ENCODE results near the gene FATE1.
"Not testable (repeated sequence)": the region's sequence is repeated elsewhere in the genome, so short reads cannot be mapped to it uniquely, and the experiment has no call there.

FATE1 gene, protein sequence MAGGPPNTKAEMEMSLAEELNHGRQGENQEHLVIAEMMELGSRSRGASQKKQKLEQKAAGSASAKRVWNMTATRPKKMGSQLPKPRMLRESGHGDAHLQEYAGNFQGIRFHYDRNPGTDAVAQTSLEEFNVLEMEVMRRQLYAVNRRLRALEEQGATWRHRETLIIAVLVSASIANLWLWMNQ

GRCh38 chrX:151715752-151716151 is at the start of gene FATE1:
FATE1 (plus strand) TSS chrX:151716035; CDS start chrX:151716120, 85 bp downstream.
- no peak for DNase-seq (ENCODE audit: low read depth)

DNA sequence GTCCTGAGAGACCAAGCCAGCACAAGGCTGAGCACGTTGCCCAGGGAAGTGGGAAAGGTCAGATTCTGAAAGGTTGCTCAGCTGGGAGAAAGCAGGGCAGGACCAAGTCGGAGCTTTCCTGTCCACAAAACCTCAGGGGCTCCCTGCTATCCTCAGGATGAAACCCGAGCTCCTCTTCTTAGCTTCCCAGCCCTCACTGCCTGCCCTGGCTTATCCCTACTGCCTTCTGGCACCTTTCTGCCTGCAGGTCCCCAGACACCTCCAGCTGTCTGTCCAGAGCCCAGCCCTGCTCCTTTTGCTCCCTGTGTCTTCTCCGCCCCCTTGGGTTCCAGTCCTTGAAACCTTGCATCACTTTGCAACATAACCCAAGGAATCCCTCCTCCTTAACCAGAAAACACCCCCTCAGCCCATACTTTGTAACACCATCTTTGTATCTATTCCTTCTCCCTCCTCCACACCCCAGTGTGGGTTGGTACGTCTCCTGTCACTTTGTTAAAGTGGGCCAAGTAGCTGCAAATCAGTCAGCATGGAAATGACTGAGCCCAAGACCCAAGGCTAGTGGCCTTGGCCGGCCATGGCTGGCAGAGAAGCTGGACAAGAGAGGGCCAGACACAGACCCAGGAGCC is 40.6 kb upstream of the FATE1 start:
- DNase-seq (ENCODE audit: low read depth) = no peak

DNA sequence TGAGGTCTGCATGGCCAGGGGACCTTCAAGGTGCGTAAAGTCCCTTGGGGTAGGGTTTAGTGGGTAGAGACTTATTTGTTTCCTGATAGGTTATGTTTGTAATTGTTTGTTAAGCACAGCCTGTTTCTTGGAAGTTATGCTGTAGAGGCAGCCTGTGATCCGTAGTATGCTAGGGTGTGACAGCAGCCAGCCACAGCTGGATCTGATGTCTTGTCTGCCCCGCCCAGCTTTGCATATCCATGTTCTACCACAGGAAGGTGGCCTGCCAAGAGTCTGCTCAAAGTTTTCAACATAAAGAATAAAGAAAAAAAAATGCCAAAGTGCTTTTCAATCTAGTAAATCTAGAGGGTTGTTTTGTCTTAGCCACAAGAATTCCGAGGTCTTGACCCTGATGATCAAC is 39.6 kb upstream of the FATE1 start:
- no peak for DNase-seq (ENCODE audit: low read depth)

DNA sequence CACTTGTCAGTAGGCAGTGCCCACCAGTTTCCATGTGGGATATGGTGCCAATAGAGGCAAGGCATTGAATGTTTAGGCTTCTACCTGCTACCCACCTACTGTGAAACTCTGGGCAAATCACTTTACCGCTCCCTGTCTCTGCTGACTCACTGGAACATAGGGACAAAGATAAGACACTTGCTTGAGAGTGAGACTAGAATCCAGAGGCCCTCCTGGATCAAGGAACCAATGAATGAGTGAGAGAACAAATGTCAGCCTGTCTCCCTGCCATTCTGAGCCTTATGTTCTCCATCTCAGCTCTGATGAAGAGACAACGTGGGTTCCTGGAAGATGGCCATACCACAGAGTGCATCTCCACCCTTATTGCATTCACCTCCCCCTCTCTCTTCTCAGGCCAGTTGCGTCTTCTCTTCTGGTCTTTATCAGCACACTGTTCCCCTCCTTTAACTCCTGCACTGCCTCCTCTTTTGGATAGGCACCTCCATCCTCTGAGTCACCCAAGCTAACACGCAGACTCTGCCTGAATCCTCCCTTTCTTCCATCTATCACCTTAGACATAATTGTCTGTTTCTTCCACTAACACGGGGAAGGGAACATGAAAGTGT is 35.9 kb upstream of the FATE1 start:
- no peak for DNase-seq (ENCODE audit: low read depth)

GRCh38 chrX:151680805-151681204 is 35.0 kb upstream of the FATE1 start:
- DNase-seq (ENCODE audit: low read depth) = peak; percentile 30

DNA sequence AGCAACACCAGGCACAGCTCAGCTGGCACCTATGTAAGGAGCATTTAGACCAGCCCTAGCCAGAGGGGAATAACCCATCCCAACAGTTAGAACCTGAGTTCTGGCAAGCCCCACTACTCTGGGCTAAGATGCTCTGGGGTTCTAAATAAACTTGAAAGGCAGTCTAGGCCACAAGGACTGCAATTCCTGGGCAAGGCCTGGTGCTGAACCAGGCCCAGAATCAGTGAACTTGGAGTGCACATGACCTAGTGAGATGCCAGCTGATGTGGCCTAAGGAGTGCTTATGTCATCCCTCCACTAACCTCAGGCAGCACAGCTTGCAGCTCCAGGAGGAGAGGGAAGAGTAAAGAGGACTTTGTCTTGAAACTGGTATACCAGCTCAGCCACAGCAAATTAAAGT is 28.2 kb upstream of the FATE1 start:
- no peak for DNase-seq (ENCODE audit: low read depth)

- DNase-seq (ENCODE audit: low read depth) = no peak
Observed at GRCh38 chrX:151688695-151689094, 27.1 kb upstream of the FATE1 start.

GRCh38 chrX:151692825-151693224 is 23.0 kb upstream of the FATE1 start:
- no peak for DNase-seq (ENCODE audit: low read depth)

DNA sequence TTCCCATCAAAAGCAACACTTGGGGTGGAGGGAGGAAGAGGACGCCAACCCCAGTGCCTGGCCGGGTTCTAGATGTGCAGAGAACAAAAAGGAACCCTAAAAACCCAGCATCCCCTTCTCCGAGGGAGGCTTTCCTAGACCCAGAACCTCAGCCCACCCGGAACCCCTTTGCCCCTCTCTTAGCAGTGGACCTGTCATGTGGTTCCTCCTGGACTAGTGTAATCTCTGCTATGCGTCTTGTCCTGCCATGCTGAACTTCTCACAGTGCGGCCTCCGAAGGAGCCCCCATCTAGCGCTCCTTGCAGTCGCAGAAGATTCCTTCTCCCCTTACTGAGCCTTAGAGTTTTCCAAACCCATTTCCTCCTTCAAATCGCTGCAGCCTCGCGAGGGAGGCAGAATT is 21.7 kb upstream of the FATE1 start:
- DNase-seq (ENCODE audit: low read depth) = no peak

- no peak for DNase-seq (ENCODE audit: low read depth)
Observed at GRCh38 chrX:151694661-151695582, 20.9 kb upstream of the FATE1 start, which contains the start of gene PRRG3. PRRG3 (plus strand) TSS chrX:151695458; CDS start chrX:151698815, 3,357 bp downstream.

DNA sequence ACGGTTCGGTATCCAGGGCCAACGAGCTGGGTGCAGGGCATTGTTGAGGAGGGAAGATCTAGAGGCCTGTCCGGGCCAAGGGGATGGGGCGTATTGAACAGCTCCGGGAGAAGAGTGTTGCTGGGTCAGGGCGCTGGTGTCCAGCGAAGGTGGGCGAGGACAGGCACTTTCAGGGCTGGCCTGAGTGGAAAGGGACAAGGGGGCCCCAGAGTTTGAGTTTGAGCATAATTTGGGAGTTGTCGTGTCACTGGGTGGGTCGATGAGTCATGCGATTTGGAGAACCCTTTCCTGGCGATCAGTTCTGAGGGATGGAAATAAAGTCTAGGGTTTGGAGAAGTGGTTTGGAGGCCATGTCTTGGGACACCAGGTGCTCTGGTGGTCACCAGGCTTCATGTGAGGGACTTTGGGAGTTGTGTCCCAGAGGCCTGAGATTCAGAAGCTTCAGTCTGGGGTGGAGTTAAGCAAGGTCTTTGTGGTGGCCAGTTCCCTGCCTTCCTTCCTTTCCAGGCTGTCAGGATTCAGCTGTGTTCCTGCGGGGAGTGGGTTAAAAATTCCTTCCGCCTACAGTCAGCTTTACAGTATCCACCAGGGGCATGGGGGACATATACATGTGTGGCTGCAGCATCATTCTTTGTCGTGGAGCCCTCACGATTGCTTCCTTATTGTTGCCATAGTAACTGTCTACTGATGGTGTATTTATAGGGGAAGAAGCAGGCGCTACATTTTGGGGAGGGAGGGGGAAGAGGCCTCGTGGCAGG is 20.1 kb upstream of the FATE1 start:
- no peak for DNase-seq (ENCODE audit: low read depth)

- not testable (repeated sequence) for DNase-seq (ENCODE audit: low read depth)
Observed at GRCh38 chrX:151697082-151697481, 18.8 kb upstream of the FATE1 start.

DNA sequence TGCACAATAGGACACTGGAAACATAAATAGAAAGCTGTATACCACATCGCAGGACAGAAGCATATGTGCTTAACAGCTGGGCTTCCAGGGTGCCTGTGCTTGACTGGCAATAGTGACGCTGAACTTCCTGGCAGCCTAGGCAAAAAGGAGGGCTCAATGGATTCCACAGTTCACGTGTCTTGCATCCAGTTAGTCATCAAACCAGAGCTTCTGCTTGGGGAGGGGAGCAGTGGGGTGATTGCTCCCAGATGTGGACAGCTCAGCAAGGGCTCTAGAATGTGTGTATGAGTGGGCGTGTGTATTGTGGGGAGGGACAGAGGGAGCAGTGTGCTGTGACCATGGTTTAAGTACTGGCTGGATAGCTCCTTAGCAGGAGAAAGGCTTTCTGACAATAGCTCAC is 18.3 kb upstream of the FATE1 start:
- no peak for DNase-seq (ENCODE audit: low read depth)

DNA sequence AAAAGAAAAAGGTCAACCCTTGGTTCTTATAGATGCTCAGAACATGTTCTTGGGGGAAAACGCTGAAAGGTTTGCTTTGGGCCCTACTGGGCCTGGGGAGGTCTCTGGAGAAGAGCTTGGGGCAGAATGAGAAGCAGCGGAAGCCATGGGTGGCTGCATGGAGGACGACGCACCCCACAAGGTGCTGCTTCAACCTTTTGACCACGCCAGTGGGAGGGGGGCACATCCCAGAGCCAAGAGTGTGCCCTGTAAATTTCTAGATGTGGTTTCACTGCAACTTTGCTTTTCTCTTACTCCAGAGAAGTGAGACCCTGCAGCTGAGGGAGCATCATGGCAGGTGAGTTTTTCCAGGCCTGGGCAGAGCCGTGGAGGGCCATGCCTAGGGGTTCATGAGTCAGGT is 17.4 kb upstream of the FATE1 start:
- no peak for DNase-seq (ENCODE audit: low read depth)

DNA sequence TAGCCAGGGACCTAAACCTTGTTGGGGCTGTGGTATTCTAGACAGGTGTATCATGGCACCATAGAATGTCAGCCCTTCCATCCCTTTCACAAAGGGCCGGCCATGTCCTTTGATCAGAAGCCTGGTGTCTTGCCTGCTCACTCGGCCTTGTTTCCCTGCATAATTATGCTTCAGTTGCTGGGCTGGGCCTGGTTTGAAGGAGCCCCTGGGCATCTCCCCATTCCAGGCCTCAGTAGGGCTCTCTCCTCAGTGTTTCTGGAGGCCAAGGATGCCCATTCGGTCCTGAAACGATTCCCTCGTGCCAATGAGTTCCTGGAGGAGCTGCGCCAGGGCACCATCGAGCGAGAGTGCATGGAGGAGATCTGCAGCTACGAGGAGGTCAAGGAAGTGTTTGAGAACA is 16.1 kb upstream of the FATE1 start:
- no peak for DNase-seq (ENCODE audit: low read depth)

DNA sequence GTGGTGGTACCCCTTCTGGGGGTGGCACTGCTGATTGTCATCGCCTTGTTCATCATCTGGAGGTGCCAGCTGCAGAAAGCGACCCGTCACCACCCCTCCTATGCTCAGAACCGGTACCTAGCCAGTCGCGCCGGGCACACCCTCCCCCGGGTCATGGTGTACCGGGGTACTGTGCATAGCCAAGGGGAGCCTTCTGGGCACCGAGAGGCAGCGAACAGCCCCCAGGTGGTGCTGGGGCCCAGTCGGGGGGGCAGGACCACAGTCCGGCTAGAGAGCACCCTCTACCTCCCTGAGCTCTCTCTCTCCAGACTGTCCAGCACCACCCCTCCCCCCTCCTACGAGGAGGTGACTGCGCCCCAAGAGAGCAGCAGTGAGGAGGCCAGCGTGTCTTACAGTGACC is 15.3 kb upstream of the FATE1 start:
- DNase-seq (ENCODE audit: low read depth) = no peak

DNA sequence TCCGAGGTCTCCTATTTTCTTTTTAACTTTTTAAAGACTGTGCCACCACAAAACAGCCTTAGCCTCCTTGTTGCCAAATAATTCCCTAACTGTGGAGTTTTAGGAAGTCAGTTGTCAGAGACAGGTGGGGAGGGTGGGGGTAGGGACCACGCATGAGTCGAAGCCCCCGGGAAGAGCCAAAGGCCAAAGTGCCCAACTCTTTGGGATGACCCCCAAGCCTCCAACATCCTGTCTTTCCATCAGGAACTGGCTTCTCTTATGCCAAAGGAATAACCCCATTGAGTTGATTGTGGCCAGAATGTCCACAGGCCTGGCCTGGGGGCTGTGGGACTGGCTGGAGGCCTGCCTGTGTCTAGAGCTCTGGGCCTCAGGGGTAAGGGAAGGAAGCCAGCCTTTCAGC is 14.8 kb upstream of the FATE1 start:
- no peak for DNase-seq (ENCODE audit: low read depth)

- DNase-seq (ENCODE audit: low read depth) = no peak
Observed at GRCh38 chrX:151701531-151701930, 14.3 kb upstream of the FATE1 start.

DNA sequence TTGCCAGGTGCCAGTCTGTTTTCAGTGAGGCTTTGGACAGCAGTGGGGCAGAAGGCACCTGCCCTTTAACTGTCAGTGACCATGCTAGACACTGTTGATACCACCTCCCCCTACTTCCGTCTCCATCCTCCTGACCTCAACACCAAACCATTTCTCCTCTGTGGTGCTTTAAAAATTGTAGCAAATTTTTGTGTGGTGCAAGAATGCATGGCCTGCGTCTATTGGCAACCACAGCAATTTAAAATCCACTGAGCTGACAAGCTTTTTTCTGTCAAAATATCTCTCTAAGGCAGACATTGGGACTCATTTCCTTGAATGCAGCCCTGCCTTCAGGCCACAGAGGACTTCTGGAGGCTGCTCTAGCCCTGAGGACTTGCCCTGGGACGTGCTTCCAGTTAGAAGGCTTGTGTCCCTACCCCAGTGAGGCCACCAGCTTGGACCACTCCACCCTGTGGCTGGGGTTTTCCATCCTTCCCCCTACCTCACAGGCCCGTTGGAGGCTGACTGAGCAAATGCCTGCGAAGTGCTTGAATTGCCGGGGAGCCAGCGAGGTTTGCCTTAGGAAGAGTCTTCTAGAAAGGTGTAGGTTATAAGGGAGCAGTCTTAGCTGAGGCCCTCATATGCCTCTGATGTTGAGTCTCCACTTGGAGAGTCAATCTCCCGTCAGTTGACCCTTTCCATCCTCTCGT is 13.7 kb upstream of the FATE1 start:
- no peak for DNase-seq (ENCODE audit: low read depth)

DNA sequence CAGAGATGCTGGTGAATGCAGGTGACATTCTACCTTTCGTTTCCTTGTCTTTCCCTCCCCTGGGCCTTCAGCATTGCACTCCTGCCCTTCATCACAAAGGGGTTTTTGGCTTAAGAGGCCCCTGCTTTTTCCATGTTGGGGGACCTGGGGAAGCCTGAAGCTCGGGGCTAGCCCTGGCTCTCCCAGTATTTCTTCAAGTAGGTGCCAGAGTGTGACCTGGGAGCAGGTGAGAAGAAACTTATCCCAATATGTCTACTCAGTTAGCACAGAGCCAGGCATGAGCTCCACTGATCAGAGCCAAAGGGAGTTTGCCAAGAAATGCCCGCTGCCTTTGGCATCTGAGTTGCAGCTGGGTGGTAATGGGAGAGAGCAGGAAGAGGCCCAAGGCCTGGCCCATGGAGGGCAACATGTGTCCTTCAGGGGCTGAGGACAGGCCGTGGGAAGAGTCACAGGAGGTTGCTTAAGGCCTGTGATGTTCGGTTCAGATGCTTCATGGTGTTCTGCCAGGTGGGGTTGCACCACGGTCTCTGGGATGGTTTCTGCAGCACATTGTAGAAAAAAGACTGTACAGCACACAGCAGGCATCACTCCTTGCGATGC is 13.0 kb upstream of the FATE1 start:
- no peak for DNase-seq (ENCODE audit: low read depth)

DNA sequence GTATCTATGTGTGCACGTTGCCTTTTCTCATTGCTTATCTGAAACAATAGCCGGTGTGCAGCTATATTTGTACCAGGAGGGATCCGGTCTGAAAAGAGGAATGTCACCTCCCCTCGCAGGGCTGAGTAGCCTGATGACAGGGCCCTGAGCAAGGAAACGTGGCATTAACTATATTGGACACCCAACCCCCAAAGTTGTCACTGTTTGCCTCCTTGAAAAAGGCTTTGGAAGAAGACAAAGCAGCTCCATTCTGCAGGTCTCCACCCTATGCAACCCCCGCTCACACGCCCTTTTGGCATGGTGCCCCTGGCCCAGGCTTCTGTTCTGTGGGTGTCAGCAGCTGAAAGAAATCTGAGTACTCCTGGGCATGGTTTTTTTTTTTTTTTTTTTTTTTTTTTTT is 12.3 kb upstream of the FATE1 start:
- no peak for DNase-seq (ENCODE audit: low read depth)

Data from activated T-cell treated with anti-CD3 and anti-CD28 coated beads for 1 hour (primary cell).